SK-N-MC (cell line): ENCODE data around the gene USP35.

Source experiments
- EZH2 ChIP-seq: fragments of 200-600 bp; sonication (generic); IDR thresholded peaks from one replicate; pipeline ENCODE4 v1.6.1; 2017; ENCODE audit warnings: antibody characterized with exemption
- POLR2AphosphoS5 ChIP-seq: IDR thresholded peaks from 2 replicates; pipeline ENCODE4 v1.6.1; 2012; ENCODE audit warnings: mild to moderate bottlenecking, low read depth, low read length, borderline replicate concordance

DNA sequence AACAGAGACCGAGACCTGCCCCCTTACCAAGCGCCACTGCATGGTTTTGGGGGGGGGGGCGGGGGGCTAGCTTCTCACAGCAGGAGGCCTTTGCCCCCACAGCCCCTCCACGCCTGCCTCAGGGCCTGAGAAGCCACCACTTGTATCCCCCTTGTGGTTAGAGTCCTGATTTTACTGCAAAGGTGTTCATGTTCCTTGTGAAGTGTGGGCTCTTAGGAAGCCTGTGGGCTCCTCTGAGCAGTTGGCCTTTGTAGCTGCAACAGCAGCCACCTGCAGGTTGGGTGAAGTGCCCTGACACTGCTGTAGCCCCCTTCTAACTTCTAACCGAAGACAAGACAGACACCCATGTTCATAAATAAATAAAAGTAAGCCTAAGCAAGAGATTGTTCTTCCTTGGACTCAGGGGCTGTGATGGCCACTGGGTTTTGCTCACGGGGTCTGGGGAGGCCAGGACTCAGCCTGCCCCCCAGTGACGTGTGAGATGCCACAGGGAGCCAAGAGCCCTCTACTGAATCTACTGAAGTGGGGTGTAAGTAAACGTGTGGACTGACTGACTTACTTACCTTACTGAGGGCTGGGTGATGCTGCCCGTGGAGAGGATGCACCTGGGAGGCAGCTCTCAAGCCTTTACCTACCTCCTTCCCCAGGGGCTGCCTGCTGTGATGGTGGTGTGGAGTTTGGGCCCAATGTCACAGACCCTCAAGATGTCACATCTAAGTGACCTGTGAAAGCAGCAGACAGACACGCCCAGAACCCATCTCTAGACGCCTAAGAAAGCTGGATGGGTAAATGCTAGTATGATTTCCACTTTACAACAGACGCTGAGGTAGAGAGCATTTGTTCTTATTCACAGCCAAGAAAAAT is 25.8 kb downstream of the USP35 start:
- TF ChIP-seq EZH2 (no peak), POLR2AphosphoS5 (no peak)
